Activated naive CD8-positive, alpha-beta T cell (primary cell): Measurements from ENCODE around the gene SOX21.

Source experiments
- H3K27ac Mint-ChIP-seq: one replicate; pipeline ENCODE4 v1.8.0; 2021; ENCODE audit warnings: mixed read lengths
- H3K27me3 Mint-ChIP-seq: one replicate; pipeline ENCODE4 v1.8.0; 2021; ENCODE audit warnings: mixed read lengths
- H3K36me3 Mint-ChIP-seq: one replicate; pipeline ENCODE4 v1.8.0; 2021; ENCODE audit warnings: mixed read lengths
- H3K4me1 Mint-ChIP-seq: one replicate; pipeline ENCODE4 v1.8.0; 2021; ENCODE audit warnings: low read depth, mixed read lengths
- H3K4me3 Mint-ChIP-seq: one replicate; pipeline ENCODE4 v1.8.0; 2021; ENCODE audit warnings: mild to moderate bottlenecking, mixed read lengths
- H3K9me3 Mint-ChIP-seq: one replicate; pipeline ENCODE4 v1.8.0; 2021; ENCODE audit warnings: low read depth, mixed read lengths

The SOX21 gene

DNA sequence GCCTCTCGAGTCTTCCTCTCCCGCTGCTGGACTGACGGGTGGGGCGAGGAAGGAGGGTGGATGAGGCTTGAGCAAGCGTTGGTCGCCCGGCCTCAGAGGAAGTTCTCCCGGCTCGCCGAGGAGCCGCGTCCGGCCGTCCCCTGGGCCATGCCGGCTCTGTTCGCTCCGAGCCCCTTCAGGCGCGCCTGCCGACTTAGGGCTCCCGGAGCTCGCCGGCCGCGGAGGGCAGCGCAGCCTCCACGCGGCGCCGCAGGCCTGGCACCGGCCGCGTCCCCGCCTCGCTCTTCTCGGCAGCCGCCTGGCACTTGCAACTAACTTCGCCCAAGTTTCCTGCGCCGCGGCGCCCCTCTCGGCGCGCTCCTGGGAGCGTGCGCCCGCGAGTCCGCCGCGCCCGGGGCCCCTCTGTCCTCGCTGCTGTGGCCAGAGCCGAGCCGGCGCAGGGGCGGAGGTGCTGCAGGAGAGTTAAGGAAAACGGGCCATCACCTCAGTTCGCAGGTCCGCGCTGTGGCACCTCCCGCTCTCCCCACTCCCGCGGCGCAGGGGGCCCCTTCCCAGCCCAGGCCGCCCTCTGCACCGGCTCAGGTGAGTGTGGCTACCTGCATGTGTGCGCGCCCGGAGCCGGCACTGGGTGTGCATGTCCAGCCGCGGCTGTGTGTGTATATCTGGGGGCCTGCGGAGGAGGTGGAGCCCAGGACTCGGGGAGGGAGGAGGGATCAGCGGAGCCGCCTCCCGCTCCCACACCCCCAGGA is 641 bp upstream of the SOX21 start:
- H3K36me3 Mint-ChIP-seq, result no peaks in the 10 kb centered on the region
- H3K4me3 Mint-ChIP-seq, result peak overlapping the region; percentile 77
- no peak overlapping the region for H3K27ac Mint-ChIP-seq
- H3K4me1 Mint-ChIP-seq, result peaks cover 21% of the 10 kb centered on the region
- H3K9me3 Mint-ChIP-seq, result no peaks in the 10 kb centered on the region
- peaks cover 47% of the 10 kb centered on the region for H3K27me3 Mint-ChIP-seq

DNA sequence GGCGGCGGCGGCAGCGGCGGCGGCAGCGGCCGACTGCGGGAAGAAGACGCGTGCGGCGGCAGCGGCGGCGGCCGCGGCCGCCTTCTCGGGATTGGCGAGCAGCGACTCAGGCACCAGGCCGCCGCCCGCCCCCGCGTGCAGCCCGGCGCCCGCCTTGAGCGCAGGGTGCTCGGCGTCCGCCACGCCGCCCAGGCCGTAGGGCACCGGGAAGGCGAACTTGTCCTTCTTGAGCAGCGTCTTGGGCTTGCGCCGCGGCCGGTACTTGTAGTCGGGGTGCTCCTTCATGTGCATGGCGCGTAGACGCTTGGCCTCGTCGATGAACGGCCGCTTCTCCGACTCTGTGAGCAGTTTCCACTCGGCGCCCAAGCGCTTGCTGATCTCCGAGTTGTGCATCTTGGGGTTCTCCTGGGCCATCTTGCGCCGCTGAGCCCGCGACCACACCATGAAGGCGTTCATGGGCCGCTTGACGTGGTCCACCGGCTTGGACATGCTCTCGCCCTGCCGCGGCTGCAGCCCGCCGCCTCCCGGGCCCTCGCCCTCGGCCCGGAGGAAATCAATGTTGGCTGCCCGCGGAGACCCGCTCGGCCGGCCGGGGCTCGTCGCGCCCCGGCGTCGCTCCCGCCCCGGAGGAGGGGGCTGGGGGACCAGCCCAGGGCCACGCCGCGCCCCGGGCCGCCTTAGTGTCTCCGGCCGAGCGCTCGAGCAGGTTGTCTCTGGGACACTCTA is 621 bp downstream of the SOX21 start:
- H3K36me3 Mint-ChIP-seq, result no peaks in the 10 kb centered on the region
- peaks cover 27% of the 10 kb centered on the region for H3K4me1 Mint-ChIP-seq
- no peaks in the 10 kb centered on the region for H3K9me3 Mint-ChIP-seq
- H3K27me3 Mint-ChIP-seq, result peaks cover 49% of the 10 kb centered on the region
- peak overlapping the region; percentile 77 for H3K4me3 Mint-ChIP-seq
- no peak overlapping the region for H3K27ac Mint-ChIP-seq

GRCh38 chr13:94710881-94711560 is 1.3 kb downstream of the SOX21 start:
- Mint-ChIP-seq H3K4me3 (peak overlapping the region; percentile 20), H3K4me1 (peaks cover 27% of the 10 kb centered on the region), H3K27ac (no peak overlapping the region)

GRCh38 chr13:94710065-94710781 is 2.1 kb downstream of the SOX21 start:
- H3K27me3 Mint-ChIP-seq, result peaks cover 50% of the 10 kb centered on the region
- H3K4me1 Mint-ChIP-seq, result peaks cover 27% of the 10 kb centered on the region
- peak overlapping the region; percentile 77 for H3K4me3 Mint-ChIP-seq
- H3K27ac Mint-ChIP-seq, result no peak overlapping the region
- H3K36me3 Mint-ChIP-seq, result no peaks in the 10 kb centered on the region
- no peaks in the 10 kb centered on the region for H3K9me3 Mint-ChIP-seq

More at GRCh38 chr13:94710881-94711560, 1.3 kb downstream of the SOX21 start:
- no peaks in the 10 kb centered on the region for H3K9me3 Mint-ChIP-seq
- H3K36me3 Mint-ChIP-seq, result no peaks in the 10 kb centered on the region
- H3K27me3 Mint-ChIP-seq, result peaks cover 50% of the 10 kb centered on the region

- no peaks in the 10 kb centered on the region for H3K36me3 Mint-ChIP-seq
- H3K9me3 Mint-ChIP-seq, result no peaks in the 10 kb centered on the region
- peaks cover 47% of the 10 kb centered on the region for H3K27me3 Mint-ChIP-seq
- peaks cover 27% of the 10 kb centered on the region for H3K4me1 Mint-ChIP-seq
- H3K27ac Mint-ChIP-seq, result no peak overlapping the region
- no peak overlapping the region for H3K4me3 Mint-ChIP-seq
Observed at GRCh38 chr13:94709001-94709834, 3.1 kb downstream of the SOX21 start.

DNA sequence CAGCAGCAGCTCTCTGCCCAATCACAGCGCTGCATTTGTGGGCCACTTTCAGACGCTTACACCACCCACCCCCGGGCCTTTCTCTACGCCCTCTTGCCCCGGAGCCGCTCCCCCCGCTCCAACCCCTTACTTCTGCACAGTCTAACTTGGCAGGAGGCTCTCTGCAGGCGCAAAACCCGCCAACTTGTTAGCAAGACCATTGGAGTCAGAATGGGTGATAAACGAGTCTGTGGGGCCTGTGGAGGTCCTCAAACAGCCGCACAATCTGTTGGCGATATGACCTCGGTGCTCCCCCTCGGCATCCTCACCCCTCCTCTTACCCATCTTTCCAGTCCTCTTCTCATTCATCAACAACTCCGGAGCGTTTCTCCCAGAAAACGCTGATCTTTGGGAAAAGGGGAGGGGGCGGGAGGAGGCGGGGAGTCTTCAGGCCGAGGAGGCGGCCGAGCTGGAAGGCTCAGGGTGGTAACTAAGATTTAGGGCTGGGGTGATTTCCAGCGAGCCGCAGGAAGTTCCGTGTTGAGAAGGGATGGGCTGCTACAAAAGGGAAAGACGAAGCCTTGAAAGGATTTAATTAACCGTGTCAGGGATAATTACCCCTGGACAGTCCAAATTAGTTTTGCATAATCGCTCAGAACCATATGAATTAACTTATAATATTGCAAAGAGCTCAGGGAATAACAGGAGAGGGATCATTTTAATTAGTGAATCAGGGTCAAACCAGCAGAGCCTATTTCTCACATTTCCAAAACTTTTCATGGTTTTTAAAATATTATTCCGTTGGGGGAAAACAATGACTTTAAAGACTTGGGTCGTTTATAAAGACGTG is 4.1 kb downstream of the SOX21 start:
- Mint-ChIP-seq H3K9me3 (no peaks in the 10 kb centered on the region), H3K27me3 (peaks cover 52% of the 10 kb centered on the region), H3K27ac (no peak overlapping the region), H3K4me3 (peak overlapping the region; percentile 10), H3K4me1 (peaks cover 31% of the 10 kb centered on the region), H3K36me3 (no peaks in the 10 kb centered on the region)

GRCh38 chr13:94707400-94708021 is 4.8 kb downstream of the SOX21 start:
- no peak overlapping the region for H3K27ac Mint-ChIP-seq
- peaks cover 52% of the 10 kb centered on the region for H3K27me3 Mint-ChIP-seq
- peak overlapping the region; percentile 61 for H3K4me3 Mint-ChIP-seq

GRCh38 chr13:94706843-94707399 is 5.4 kb downstream of the SOX21 start:
- H3K4me3 Mint-ChIP-seq, result no peak overlapping the region
- H3K4me1 Mint-ChIP-seq, result peaks cover 27% of the 10 kb centered on the region
- H3K9me3 Mint-ChIP-seq, result no peaks in the 10 kb centered on the region
- peaks cover 48% of the 10 kb centered on the region for H3K27me3 Mint-ChIP-seq
- H3K36me3 Mint-ChIP-seq, result no peaks in the 10 kb centered on the region
- no peak overlapping the region for H3K27ac Mint-ChIP-seq

More at GRCh38 chr13:94707400-94708021, 4.8 kb downstream of the SOX21 start:
- H3K9me3 Mint-ChIP-seq, result no peaks in the 10 kb centered on the region
- no peaks in the 10 kb centered on the region for H3K36me3 Mint-ChIP-seq
- peaks cover 30% of the 10 kb centered on the region for H3K4me1 Mint-ChIP-seq

DNA sequence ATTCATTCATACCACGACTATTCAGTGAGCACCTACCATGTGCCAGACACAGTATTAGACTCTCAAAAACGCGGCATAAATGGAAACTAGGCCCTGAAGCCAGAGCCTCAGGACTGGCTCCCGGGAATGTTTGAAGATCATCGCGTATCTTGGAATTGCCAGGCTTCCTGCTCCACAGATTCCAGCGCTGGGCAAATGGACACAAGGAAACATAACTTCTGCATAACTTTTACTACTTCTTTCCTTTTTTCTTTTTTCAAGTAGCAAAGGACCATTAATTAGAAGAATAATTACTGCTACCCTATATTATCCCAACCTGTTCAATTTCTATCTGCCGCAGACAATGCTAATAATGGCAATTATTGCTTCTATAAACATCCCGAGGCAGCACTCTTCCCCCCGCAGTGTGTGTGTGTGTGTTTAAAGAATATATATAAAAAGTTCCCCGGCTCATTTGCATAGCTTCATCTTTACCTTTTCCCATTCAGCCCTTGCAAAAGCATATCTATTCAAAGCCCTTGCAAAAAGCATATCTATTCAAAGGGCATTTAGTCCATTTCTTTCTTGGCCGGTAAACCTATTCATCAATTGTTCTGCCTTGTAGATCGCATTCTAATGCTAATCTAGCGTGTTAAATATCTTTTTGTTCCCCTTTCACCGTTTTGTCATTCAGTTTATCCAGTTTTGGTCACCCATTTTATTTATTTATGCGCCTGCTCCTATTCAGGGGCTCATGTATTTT is 6.1 kb downstream of the SOX21 start:
- no peaks in the 10 kb centered on the region for H3K9me3 Mint-ChIP-seq
- peak overlapping the region; percentile 12 for H3K27ac Mint-ChIP-seq
- H3K4me1 Mint-ChIP-seq, result peaks cover 27% of the 10 kb centered on the region
- H3K4me3 Mint-ChIP-seq, result no peak overlapping the region
- no peaks in the 10 kb centered on the region for H3K36me3 Mint-ChIP-seq
- peaks cover 51% of the 10 kb centered on the region for H3K27me3 Mint-ChIP-seq

DNA sequence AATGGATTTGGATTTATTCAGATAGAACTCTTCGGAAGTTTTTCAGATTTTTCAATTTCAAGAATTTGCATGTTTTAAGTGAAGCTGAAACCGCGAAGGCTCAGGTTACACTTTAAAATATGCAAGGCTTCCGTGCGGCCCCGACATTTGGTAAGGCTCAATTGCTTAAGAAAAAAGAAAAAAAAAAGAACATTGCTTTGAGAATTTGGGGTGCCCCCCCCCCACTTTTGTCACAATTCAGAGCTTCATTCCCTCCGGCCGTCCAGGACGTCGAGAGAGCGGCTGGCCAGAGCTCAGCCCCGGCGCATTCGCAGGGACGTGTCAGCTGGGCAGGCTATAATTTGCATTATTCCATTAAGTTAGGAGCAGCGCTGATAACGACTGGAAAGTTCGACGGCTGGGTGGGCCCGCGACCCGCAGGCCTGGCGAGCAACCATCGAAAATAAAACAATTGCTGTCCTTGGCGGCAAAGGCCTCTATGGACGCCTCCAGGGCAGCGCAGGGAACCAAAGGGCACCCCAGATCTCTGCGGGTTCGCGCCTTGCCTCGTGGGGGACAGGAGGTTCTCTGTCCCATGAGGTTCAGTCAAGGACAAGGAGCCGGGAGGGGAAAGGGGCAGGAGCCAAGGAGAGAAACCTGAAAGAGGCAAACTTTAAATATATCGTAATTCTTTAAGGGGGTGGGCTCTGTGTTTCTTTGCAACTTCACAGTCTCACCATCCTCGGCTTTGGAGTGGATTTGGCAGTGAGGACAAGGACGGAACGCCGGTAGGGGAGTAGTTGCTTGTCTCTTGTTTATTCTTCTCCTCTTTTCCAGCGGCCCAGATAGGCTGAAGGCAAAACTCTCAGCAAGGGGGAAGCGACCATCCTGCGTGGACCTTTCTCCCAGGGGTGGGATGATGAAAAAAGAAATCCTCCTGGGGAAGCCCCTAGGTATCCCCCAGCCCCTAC is 7.0 kb downstream of the SOX21 start:
- Mint-ChIP-seq H3K4me3 (no peak overlapping the region), H3K36me3 (no peaks in the 10 kb centered on the region), H3K4me1 (peaks cover 23% of the 10 kb centered on the region), H3K27ac (no peak overlapping the region), H3K27me3 (peaks cover 57% of the 10 kb centered on the region), H3K9me3 (no peaks in the 10 kb centered on the region)

- no peak overlapping the region for H3K27ac Mint-ChIP-seq
- peaks cover 20% of the 10 kb centered on the region for H3K4me1 Mint-ChIP-seq
- H3K9me3 Mint-ChIP-seq, result no peaks in the 10 kb centered on the region
- H3K27me3 Mint-ChIP-seq, result peaks cover 62% of the 10 kb centered on the region
- H3K36me3 Mint-ChIP-seq, result no peaks in the 10 kb centered on the region
- no peak overlapping the region for H3K4me3 Mint-ChIP-seq
Observed at GRCh38 chr13:94704377-94705080, 7.8 kb downstream of the SOX21 start.
